ENCODE data around the gene SLC37A2. TPM values are rescaled to one million over a fixed set of nuclear protein-coding genes. Genes with fewer than 3 reads are reported as not detected.
"Not testable (repeated sequence)": the region's sequence is repeated elsewhere in the genome, so short reads cannot be mapped to it uniquely, and the experiment has no call there.

Gene SLC37A2
- total RNA-seq, result 7.8 TPM

- DNase-seq (ENCODE audit: low spot score), result peak; percentile 52
Observed at GRCh38 chr11:125062931-125063428, at the start of gene SLC37A2. Gene SLC37A2 (plus strand): TSS chr11:125063305. CDS start chr11:125063368, 63 bp downstream.

GRCh38 chr11:125016413-125016812, 46.7 kb upstream of the SLC37A2 start:
- no peak for DNase-seq (ENCODE audit: low spot score)

- no peak for DNase-seq (ENCODE audit: low spot score)
Observed at GRCh38 chr11:125020342-125020741, 42.8 kb upstream of the SLC37A2 start.

GRCh38 chr11:125022551-125022950, 40.6 kb upstream of the SLC37A2 start:
- no peak for DNase-seq (ENCODE audit: low spot score)

GRCh38 chr11:125025968-125026367, 37.1 kb upstream of the SLC37A2 start:
- DNase-seq (ENCODE audit: low spot score), result no peak

- not testable (repeated sequence) for DNase-seq (ENCODE audit: low spot score)
Observed at GRCh38 chr11:125029431-125029830, 33.7 kb upstream of the SLC37A2 start.

GRCh38 chr11:125036933-125037332, 26.2 kb upstream of the SLC37A2 start:
- DNase-seq (ENCODE audit: low spot score), result no peak

- no peak for DNase-seq (ENCODE audit: low spot score)
Observed at GRCh38 chr11:125049164-125049792, 13.8 kb upstream of the SLC37A2 start.

- DNase-seq (ENCODE audit: low spot score), result no peak
Observed at GRCh38 chr11:125052047-125052446, 11.1 kb upstream of the SLC37A2 start.

- DNase-seq (ENCODE audit: low spot score), result no peak
Observed at GRCh38 chr11:125053167-125053566, 9.9 kb upstream of the SLC37A2 start.

- DNase-seq (ENCODE audit: low spot score), result no peak
Observed at GRCh38 chr11:125055107-125055715, 7.9 kb upstream of the SLC37A2 start.

GRCh38 chr11:125056111-125056510, 7.0 kb upstream of the SLC37A2 start:
- DNase-seq (ENCODE audit: low spot score), result not testable (repeated sequence)

GRCh38 chr11:125056931-125057692, 6.0 kb upstream of the SLC37A2 start:
- DNase-seq (ENCODE audit: low spot score), result no peak

- no peak for DNase-seq (ENCODE audit: low spot score)
Observed at GRCh38 chr11:125057693-125058016, 5.5 kb upstream of the SLC37A2 start.

GRCh38 chr11:125061281-125061680, 1.8 kb upstream of the SLC37A2 start:
- DNase-seq (ENCODE audit: low spot score), result no peak

- no peak for DNase-seq (ENCODE audit: low spot score)
Observed at GRCh38 chr11:125062218-125062930, 731 bp upstream of the SLC37A2 start.

GRCh38 chr11:125063429-125064043, 431 bp downstream of the SLC37A2 start:
- peak; percentile 9 for DNase-seq (ENCODE audit: low spot score)

- no peak for DNase-seq (ENCODE audit: low spot score)
Observed at GRCh38 chr11:125064070-125064469, 965 bp downstream of the SLC37A2 start.

- no peak for DNase-seq (ENCODE audit: low spot score)
Observed at GRCh38 chr11:125068368-125068767, 5.3 kb downstream of the SLC37A2 start.

GRCh38 chr11:125069008-125069407, 5.9 kb downstream of the SLC37A2 start:
- DNase-seq (ENCODE audit: low spot score), result no peak

- DNase-seq (ENCODE audit: low spot score), result peak; percentile 9
Observed at GRCh38 chr11:125069796-125070195, 6.7 kb downstream of the SLC37A2 start.
